ENCODE measurements around the gene TBL1XR1. TPM values are rescaled to one million over a fixed set of nuclear protein-coding genes. Genes with fewer than 3 reads are reported as not detected.

TBL1XR1 gene
- total and polyA plus RNA-seq, 2 of the 8 experiments (the other 6 are each of a cell fraction or from before 2014, with no cell fraction given), result 28.1 to 147 TPM

- Histone ChIP-seq H3K23me2 (ENCODE audit: low read depth, low read length) (no peaks in the 10 kb centered on the region), H3K4me2 (ENCODE audit: insufficient read depth in 1 of 2, low read depth in 2 of 2, low read length in 2 of 2) (no peak overlapping the region), H2BK15ac (ENCODE audit: low read length) (no peak overlapping the region), H3K27ac (ENCODE audit: low read depth, low read length) (no peak overlapping the region), H3K9ac (replicated peaks in 1 of 4; ENCODE audit: extremely low read depth in 1 of 4, low read depth in 3 of 4, low read length in 3 of 4) (no peak overlapping the region), H3K79me2 (ENCODE audit: control insufficient read depth in 1 of 2, insufficient read depth in 2 of 2, low read length in 2 of 2) (peaks cover 11 to 99% of the 10 kb centered on the region in 2 experiments), H2BK12ac (ENCODE audit: low read depth, low read length) (no peak overlapping the region), H3K9me3 (ENCODE audit: insufficient read depth in 2 of 2, low read depth in 1 of 2, low read length in 1 of 2) (no peaks in the 10 kb centered on the region), H2BK20ac (ENCODE audit: low read length) (no peak overlapping the region), H3K18ac (ENCODE audit: extremely low read depth, low read length) (no peak overlapping the region), H4K8ac (ENCODE audit: extremely low read depth, insufficient read depth, low read length) (no peak overlapping the region), H3K36me3 (ENCODE audit: control insufficient read depth in 2 of 4, insufficient read depth in 4 of 4, low read length in 3 of 4) (no peaks in the 10 kb centered on the region), H2AK5ac (ENCODE audit: low read depth, low read length) (no peak overlapping the region), H3K14ac (ENCODE audit: insufficient read length) (no peak overlapping the region), H3K27me3 (replicated peaks in 1 of 4; ENCODE audit: control insufficient read depth in 3 of 4, extremely low read depth in 1 of 4, insufficient read depth in 3 of 4, low read length in 3 of 4) (no peaks in the 10 kb centered on the region), H3K4me1 (replicated peaks in 1 of 4; ENCODE audit: control insufficient read depth in 3 of 4, insufficient read depth in 4 of 4, low read length in 3 of 4) (peaks cover 3 to 18% (median 9%) of the 10 kb centered on the region in 4 experiments), H2BK5ac (ENCODE audit: low read depth, low read length) (no peak overlapping the region), H4K5ac (ENCODE audit: insufficient read length, low read depth, low read length) (no peak overlapping the region), H4K91ac (replicated peaks; ENCODE audit: insufficient read length, low read length) (no peak overlapping the region), H3K56ac (replicated peaks; ENCODE audit: insufficient read length, low read depth, low read length) (no peak overlapping the region), H2AFZ (ENCODE audit: low read length) (no peak overlapping the region), H4K20me1 (replicated peaks in 1 of 2; ENCODE audit: control insufficient read depth in 1 of 2, insufficient read depth in 2 of 2, low read length in 2 of 2) (peaks cover 12 to 15% of the 10 kb centered on the region in 2 experiments), H3K4ac (replicated peaks; ENCODE audit: insufficient read length, low read depth, low read length) (no peak overlapping the region), H2BK120ac (replicated peaks; ENCODE audit: low read depth, low read length) (no peak overlapping the region), H3K79me1 (ENCODE audit: low read depth, low read length) (peaks cover 2% of the 10 kb centered on the region; the same call in 1 of the 2 replicates), H3K23ac (ENCODE audit: insufficient read length) (no peak overlapping the region), H3K4me3 (ENCODE audit: extremely low read depth in 1 of 4, insufficient read depth in 2 of 4, low read depth in 3 of 4, low read length in 4 of 4) (no peak overlapping the region)
- FAIRE-seq (no peak), DNase-seq (ENCODE audit: low read depth in 1 of 2, low spot score in 2 of 2) (no peak)
- no peak for TF ChIP-seq ASH2L (IDR thresholded peaks at IDR 0.05; ENCODE audit: low read length)
- no peak for TF ChIP-seq HDAC6 (IDR thresholded peaks at IDR 0.05; ENCODE audit: low read depth, low read length)
- no peak for TF ChIP-seq SAP30 (IDR thresholded peaks at IDR 0.05; ENCODE audit: insufficient read depth, insufficient replicate concordance, low read length)
- ChIA-PET CTCF (ENCODE audit: partially characterized antibody) (interaction anchor here (0.9 to 1.3 kb wide), 3 partner anchors 53 to 1274 kb away, joined by 3 read pairs; no protein-coding TSS in a partner anchor), POLR2A (ENCODE audit: partially characterized antibody) (interaction anchor here (0.9 kb wide), 1 partner anchor 14 kb away, joined by 3 read pairs; no protein-coding TSS in a partner anchor)
- 91% methylated on average over 4 of the region's 4 CpGs; no CpG with 5 or more reads in 1 of the 2 experiments for whole genome bisulfite sequencing, 2 experiments (ENCODE audit: extremely low coverage in 1 of 2, insufficient coverage in 1 of 2, insufficient read length in 1 of 2, insufficient replicate concordance in 2 of 2, low coverage in 1 of 2, low lambda C conversion rate in 2 of 2, missing lambda C conversion rate in 1 of 2)
Observed at GRCh38 chr3:177111541-177111949, 85.7 kb downstream of the TBL1XR1 start.

Data from H1 (cell line).